T1000 (cell line): ENCODE measurements around the gene TRMU.
"Not testable (repeated sequence)": the region's sequence is repeated elsewhere in the genome, so short reads cannot be mapped to it uniquely, and the experiment has no call there.

ENCODE experiments used
- DNase-seq: peaks from one replicate; lab custom pipeline; 2025; ENCODE audit warnings: mixed read lengths; lab: John Stamatoyannopoulos, UW

The TRMU gene

GRCh38 chr22:46299101-46299500, 36.4 kb upstream of the TRMU start:
- no peak for DNase-seq

GRCh38 chr22:46300491-46300890, 35.0 kb upstream of the TRMU start:
- no peak for DNase-seq

- DNase-seq, result no peak
Measured at GRCh38 chr22:46303347-46303965, 32.1 kb upstream of the TRMU start.

GRCh38 chr22:46308283-46308988, 27.1 kb upstream of the TRMU start:
- no peak for DNase-seq

GRCh38 chr22:46309526-46310085, 25.9 kb upstream of the TRMU start:
- DNase-seq, result no peak

GRCh38 chr22:46312056-46312455, 23.5 kb upstream of the TRMU start:
- no peak for DNase-seq

- DNase-seq, result not testable (repeated sequence)
Measured at GRCh38 chr22:46312848-46313247, 22.7 kb upstream of the TRMU start.

- DNase-seq, result no peak
Measured at GRCh38 chr22:46315976-46316375, 19.5 kb upstream of the TRMU start.

- no peak for DNase-seq
Measured at GRCh38 chr22:46317646-46318045, 17.9 kb upstream of the TRMU start.

- no peak for DNase-seq
Measured at GRCh38 chr22:46318576-46318975, 16.9 kb upstream of the TRMU start.

GRCh38 chr22:46319319-46319718, 16.2 kb upstream of the TRMU start:
- DNase-seq, result no peak

- DNase-seq, result no peak
Measured at GRCh38 chr22:46320166-46320710, 15.3 kb upstream of the TRMU start.

GRCh38 chr22:46320716-46321386, 14.7 kb upstream of the TRMU start:
- no peak for DNase-seq

GRCh38 chr22:46322711-46323110, 12.8 kb upstream of the TRMU start:
- DNase-seq, result no peak

GRCh38 chr22:46323162-46323561, 12.4 kb upstream of the TRMU start:
- DNase-seq, result no peak

GRCh38 chr22:46326066-46326680, 9.3 kb upstream of the TRMU start:
- no peak for DNase-seq

- no peak for DNase-seq
Measured at GRCh38 chr22:46327691-46328465, 7.6 kb upstream of the TRMU start.

- DNase-seq, result no peak
Measured at GRCh38 chr22:46328797-46329196, 6.7 kb upstream of the TRMU start.

GRCh38 chr22:46329616-46330015, 5.9 kb upstream of the TRMU start:
- DNase-seq, result no peak

- no peak for DNase-seq
Measured at GRCh38 chr22:46330426-46330825, 5.1 kb upstream of the TRMU start.

- DNase-seq, result no peak
Measured at GRCh38 chr22:46331496-46331895, 4.0 kb upstream of the TRMU start.
